Measurements from ENCODE around the gene U2SURP.

- TF ChIP-seq GATA2 (IDR thresholded peaks at IDR 0.05; ENCODE audit: low read depth, low read length) (no peak), GATA3 (IDR thresholded peaks at IDR 0.05; ENCODE audit: low read depth, low read length) (no peak)
Observed at GRCh38 chr3:143060906-143061305, 59.5 kb downstream of the U2SURP start.
